A549 (cell line): ENCODE results near the gene FANCC.

Source experiments
- BHLHE40 ChIP-seq: IDR thresholded peaks from 2 replicates; pipeline ENCODE4 v1.6.1; 2012; ENCODE audit warnings: low read depth, low read length, inconsistent platforms
- EP300 ChIP-seq, 2 experiments: fragments of >200 bp; sonication (Bioruptor Twin); formaldehyde crosslinking; IDR thresholded peaks; 2 replicates in 1 of 2; 3 replicates in 1 of 2; pipeline ENCODE4 v1.6.1; 2016 to 2017
- JUN ChIP-seq, 2 experiments: fragments of >200 bp; sonication (Bioruptor Twin); formaldehyde crosslinking; IDR thresholded peaks; 2 replicates in 1 of 2; 3 replicates in 1 of 2; pipeline ENCODE4 v1.6.1; 2016 to 2017
- KDM1A ChIP-seq: fragments of 200-600 bp; sonication (generic); IDR thresholded peaks from 2 replicates; pipeline ENCODE4 v1.6.1; 2016; ENCODE audit warnings: low read depth, mild to moderate bottlenecking
- MAZ ChIP-seq: fragments of 150-350 bp; IDR thresholded peaks from 2 replicates; pipeline ENCODE4 v1.6.1; 2014; ENCODE audit warnings: antibody characterized with exemption, low read depth, low read length, borderline replicate concordance
- PHF8 ChIP-seq: fragments of 200-600 bp; sonication (generic); IDR thresholded peaks from 2 replicates; pipeline ENCODE4 v1.6.1; 2016; ENCODE audit warnings: low read depth, mild to moderate bottlenecking, antibody characterized with exemption, moderate library complexity, borderline replicate concordance
- RAD21 ChIP-seq, 2 experiments: fragments of >200 bp in 1 of 2; sonication (Bioruptor Twin) in 1 of 2; formaldehyde crosslinking in 1 of 2; IDR thresholded peaks in 1 of 2; conservative IDR thresholded peaks in 1 of 2; 2 replicates in 1 of 2; 3 replicates in 1 of 2; pipeline ENCODE4 v1.6.1; 2012 to 2018; ENCODE audit warnings: inconsistent platforms in 1 of 2
- TF ChIP-seq, protein P1 (sequence below): IDR thresholded peaks from 2 replicates; pipeline ENCODE4 v1.6.1; 2012
- TF ChIP-seq, protein P2 (sequence below): fragments of >200 bp; sonication (Bioruptor Twin); formaldehyde crosslinking; IDR thresholded peaks from 3 replicates; pipeline ENCODE4 v1.5.1; 2016
- TF ChIP-seq, protein P3 (sequence below): fragments of 450-650 bp; IDR thresholded peaks from 2 replicates; pipeline ENCODE4 v1.6.1; 2014; ENCODE audit warnings: antibody characterized with exemption
- TF ChIP-seq, protein P4 (sequence below): fragments of 200-600 bp; sonication (generic); IDR thresholded peaks from 2 replicates; pipeline ENCODE4 v1.6.1; 2016; ENCODE audit warnings: antibody characterized with exemption, mild to moderate bottlenecking, moderate library complexity

DNA sequence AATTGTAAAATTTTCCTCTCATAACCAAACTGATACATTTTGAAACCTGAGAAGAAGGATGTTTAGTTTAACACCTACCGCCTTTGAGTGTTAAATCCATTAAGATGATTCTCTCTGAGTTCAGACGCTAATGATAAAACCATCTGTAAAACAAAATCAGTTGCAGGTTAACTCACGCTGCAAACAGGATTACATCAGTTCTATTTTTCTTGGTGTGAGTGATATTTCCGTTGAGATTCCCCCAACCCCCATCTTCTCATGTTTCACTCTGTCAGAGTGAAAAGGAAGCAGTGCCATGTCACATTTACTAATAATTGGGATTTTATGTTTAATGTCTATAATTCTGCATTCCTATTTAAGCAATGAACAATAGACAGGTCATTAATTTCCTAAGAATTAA lies 146.5 kb downstream of the FANCC start:
- TF ChIP-seq EP300 (IDR thresholded peaks at IDR 0.05), result no peak
- no peak for TF ChIP-seq MAZ
- TF ChIP-seq, protein P1, sequence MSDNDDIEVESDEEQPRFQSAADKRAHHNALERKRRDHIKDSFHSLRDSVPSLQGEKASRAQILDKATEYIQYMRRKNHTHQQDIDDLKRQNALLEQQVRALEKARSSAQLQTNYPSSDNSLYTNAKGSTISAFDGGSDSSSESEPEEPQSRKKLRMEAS, result no peak
- TF ChIP-seq, protein P2, sequence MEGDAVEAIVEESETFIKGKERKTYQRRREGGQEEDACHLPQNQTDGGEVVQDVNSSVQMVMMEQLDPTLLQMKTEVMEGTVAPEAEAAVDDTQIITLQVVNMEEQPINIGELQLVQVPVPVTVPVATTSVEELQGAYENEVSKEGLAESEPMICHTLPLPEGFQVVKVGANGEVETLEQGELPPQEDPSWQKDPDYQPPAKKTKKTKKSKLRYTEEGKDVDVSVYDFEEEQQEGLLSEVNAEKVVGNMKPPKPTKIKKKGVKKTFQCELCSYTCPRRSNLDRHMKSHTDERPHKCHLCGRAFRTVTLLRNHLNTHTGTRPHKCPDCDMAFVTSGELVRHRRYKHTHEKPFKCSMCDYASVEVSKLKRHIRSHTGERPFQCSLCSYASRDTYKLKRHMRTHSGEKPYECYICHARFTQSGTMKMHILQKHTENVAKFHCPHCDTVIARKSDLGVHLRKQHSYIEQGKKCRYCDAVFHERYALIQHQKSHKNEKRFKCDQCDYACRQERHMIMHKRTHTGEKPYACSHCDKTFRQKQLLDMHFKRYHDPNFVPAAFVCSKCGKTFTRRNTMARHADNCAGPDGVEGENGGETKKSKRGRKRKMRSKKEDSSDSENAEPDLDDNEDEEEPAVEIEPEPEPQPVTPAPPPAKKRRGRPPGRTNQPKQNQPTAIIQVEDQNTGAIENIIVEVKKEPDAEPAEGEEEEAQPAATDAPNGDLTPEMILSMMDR, result no peak
- TF ChIP-seq, protein P3, sequence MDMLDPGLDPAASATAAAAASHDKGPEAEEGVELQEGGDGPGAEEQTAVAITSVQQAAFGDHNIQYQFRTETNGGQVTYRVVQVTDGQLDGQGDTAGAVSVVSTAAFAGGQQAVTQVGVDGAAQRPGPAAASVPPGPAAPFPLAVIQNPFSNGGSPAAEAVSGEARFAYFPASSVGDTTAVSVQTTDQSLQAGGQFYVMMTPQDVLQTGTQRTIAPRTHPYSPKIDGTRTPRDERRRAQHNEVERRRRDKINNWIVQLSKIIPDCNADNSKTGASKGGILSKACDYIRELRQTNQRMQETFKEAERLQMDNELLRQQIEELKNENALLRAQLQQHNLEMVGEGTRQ, result no peak
- TF ChIP-seq PHF8, result no peak
- TF ChIP-seq JUN (IDR thresholded peaks at IDR 0.05), result no peak
- no peak for TF ChIP-seq BHLHE40
- TF ChIP-seq KDM1A, result no peak
- TF ChIP-seq, protein P4, sequence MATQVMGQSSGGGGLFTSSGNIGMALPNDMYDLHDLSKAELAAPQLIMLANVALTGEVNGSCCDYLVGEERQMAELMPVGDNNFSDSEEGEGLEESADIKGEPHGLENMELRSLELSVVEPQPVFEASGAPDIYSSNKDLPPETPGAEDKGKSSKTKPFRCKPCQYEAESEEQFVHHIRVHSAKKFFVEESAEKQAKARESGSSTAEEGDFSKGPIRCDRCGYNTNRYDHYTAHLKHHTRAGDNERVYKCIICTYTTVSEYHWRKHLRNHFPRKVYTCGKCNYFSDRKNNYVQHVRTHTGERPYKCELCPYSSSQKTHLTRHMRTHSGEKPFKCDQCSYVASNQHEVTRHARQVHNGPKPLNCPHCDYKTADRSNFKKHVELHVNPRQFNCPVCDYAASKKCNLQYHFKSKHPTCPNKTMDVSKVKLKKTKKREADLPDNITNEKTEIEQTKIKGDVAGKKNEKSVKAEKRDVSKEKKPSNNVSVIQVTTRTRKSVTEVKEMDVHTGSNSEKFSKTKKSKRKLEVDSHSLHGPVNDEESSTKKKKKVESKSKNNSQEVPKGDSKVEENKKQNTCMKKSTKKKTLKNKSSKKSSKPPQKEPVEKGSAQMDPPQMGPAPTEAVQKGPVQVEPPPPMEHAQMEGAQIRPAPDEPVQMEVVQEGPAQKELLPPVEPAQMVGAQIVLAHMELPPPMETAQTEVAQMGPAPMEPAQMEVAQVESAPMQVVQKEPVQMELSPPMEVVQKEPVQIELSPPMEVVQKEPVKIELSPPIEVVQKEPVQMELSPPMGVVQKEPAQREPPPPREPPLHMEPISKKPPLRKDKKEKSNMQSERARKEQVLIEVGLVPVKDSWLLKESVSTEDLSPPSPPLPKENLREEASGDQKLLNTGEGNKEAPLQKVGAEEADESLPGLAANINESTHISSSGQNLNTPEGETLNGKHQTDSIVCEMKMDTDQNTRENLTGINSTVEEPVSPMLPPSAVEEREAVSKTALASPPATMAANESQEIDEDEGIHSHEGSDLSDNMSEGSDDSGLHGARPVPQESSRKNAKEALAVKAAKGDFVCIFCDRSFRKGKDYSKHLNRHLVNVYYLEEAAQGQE, result no peak
- TF ChIP-seq RAD21 (conservative IDR thresholded peaks at IDR 0.05 in 1 of 2, IDR thresholded peaks at IDR 0.05 in 1 of 2), result no peak
